ENCODE measurements around the gene RAPGEF1. TPM values are rescaled to one million over a fixed set of nuclear protein-coding genes. Genes with fewer than 3 reads are reported as not detected.

RAPGEF1 gene
- total and polyA plus RNA-seq, 2 experiments from 2014 or later: 9.9 to 82.8 TPM

- TF ChIP-seq ZNF462 (CRISPR knock-in tag; IDR thresholded peaks at IDR 0.05) (no peak), JUNB (IDR thresholded peaks at IDR 0.05; ENCODE audit: unreplicated experiment) (no peak), STAT1 (IDR thresholded peaks at IDR 0.05; ENCODE audit: unreplicated experiment) (no peak), CTCF (conservative IDR thresholded peaks at IDR 0.05; ENCODE audit: low read depth in 2 of 2) (no peak)
Measured at GRCh38 chr9:131633491-131634031, 106.3 kb downstream of the RAPGEF1 start (continued).

GRCh38 chr9:131631306-131631705 lies 108.6 kb downstream of the RAPGEF1 start:
- Mint-ChIP-seq H3K36me3 (ENCODE audit: low read depth) (peaks cover 7% of the 10 kb centered on the region; the same call in 2 of the 3 replicates), H3K4me3 (no peak overlapping the region), H3K27ac (no peak overlapping the region), H3K27me3 (ENCODE audit: insufficient read depth, low read depth, poor library complexity) (peaks cover 8% of the 10 kb centered on the region), H3K4me1 (peaks cover 26% of the 10 kb centered on the region), H3K9me3 (no peaks in the 10 kb centered on the region)
- ATAC-seq (no peak), DNase-seq (ENCODE audit: low spot score) (no peak)
- H3F3A ChIP-seq (replicated peaks; ENCODE audit: low read depth): no peaks in the 10 kb centered on the region
- peaks cover 13% of the 10 kb centered on the region; the same call in 1 of the 2 replicates for H3K4me1 ChIP-seq (ENCODE audit: insufficient read depth)
- no peaks in the 10 kb centered on the region for H3K9me2 ChIP-seq (ENCODE audit: insufficient read depth)
- H3K4me2 ChIP-seq: no peak overlapping the region
- H3K27me3 ChIP-seq (ENCODE audit: insufficient read depth): no peaks in the 10 kb centered on the region
- H3K4me3 ChIP-seq: no peak overlapping the region
- peak overlapping the region; percentile 6; the same call in 1 of the 2 replicates for H3K27ac ChIP-seq (ENCODE audit: low read depth)
- no peaks in the 10 kb centered on the region for H3K79me2 ChIP-seq (replicated peaks; ENCODE audit: insufficient read depth)
- no peaks in the 10 kb centered on the region for H3K36me3 ChIP-seq (ENCODE audit: insufficient read depth)
- no peak overlapping the region for H2AFZ ChIP-seq
- no peaks in the 10 kb centered on the region; the same call in 1 of the 2 replicates for H4K20me1 ChIP-seq (replicated peaks; ENCODE audit: insufficient read depth)
- no peak for TF ChIP-seq EZH2 (IDR thresholded peaks at IDR 0.05; ENCODE audit: low read depth, unreplicated experiment)
